Body of pancreas (tissue), 4 donors: ENCODE measurements around the gene PPP1R15A.

Experiments
- CTCF ChIP-seq, 7 experiments: fragments of 450-650 bp in 4 of 7; fragments of 200-600 bp in 3 of 7; sonication (generic) in 3 of 7; IDR thresholded peaks; one replicate each; pipeline ENCODE4 v1.5.1; 2016 to 2019; ENCODE audit warnings: antibody characterized with exemption in 7 of 7
- POLR2A ChIP-seq, 3 donors: fragments of 450-650 bp; IDR thresholded peaks; one replicate each; pipeline ENCODE4 v1.6.1; 2016; ENCODE audit warnings: antibody characterized with exemption in 3 of 3, mild to moderate bottlenecking in 2 of 3

DNA sequence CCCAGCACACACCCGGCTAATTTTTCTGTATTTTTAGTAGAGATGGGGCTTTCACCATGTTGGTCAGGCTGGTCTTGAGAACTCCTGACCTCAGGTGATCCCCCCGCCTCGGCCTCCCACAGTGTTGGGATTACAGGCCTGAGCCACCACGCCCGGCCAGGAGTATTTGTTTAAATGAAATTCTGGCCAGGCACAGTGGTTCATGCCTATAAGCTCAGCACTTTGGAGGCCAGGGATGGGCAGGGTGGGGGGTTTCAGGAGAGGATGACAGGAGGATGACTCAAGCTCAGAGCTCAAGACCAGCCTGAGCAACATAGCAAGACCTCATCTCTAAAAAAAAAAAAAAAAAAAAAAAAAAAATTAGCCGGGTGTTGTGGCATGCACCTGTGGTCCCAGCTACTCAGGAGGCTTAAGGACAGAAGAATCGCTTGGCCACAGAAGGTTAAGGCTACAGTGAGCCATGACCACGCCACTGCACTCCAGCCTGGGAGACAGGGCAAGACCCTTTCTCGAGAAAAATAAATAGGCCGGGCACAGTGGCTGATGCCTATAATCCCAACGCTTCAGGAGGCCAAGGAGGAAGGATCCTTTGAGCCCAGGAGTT lies 53.1 kb downstream of the PPP1R15A start:
- no peak for TF ChIP-seq CTCF (IDR thresholded peaks at IDR 0.05)
- no peak for TF ChIP-seq POLR2A (IDR thresholded peaks at IDR 0.05)
